K562 (cell line): ENCODE results near the gene WNT6. TPM values are rescaled to one million over a fixed set of nuclear protein-coding genes. Genes with fewer than 3 reads are reported as not detected.

ENCODE experiments used
- ATAC-seq: fragments of 200-7000 bp; cut with Tn5 transposase; 3 replicates; pipeline ENCODE4 v1.9.1; 2020; ENCODE audit warnings: moderate library complexity
- BruUV-seq: library from RNA; stranded (reverse); fragments of 400-500 nt; replicated peaks from 2 replicates; lab custom pipeline; 2021; lab: Mats Ljungman, UMichigan
- CTCF ChIA-PET: fragments of 300-600 bp; formaldehyde crosslinking; extraction: SDS; loops from one replicate; lab custom pipeline; 2021; ENCODE audit warnings: low intra/inter-chr PET ratio; lab: Yijun Ruan, JAX
- POLR2A ChIA-PET: fragments of 300-600, 350-650 bp; sonication (Branson Sonifier 250); formaldehyde crosslinking; extraction: SDS; loops from one replicate; lab custom pipeline; 2021; ENCODE audit warnings: antibody characterized with exemption, inconsistent platforms; lab: Yijun Ruan, JAX
- DNase-seq, 4 experiments: peaks; one replicate each; pipeline versions ENCODE4 v3.0.0 to v3.0.0-alpha.2; 2011 to 2018; ENCODE audit warnings: low spot score in 3 of 4, mixed read lengths in 3 of 4; ENCODE audit errors: extremely low read depth in 1 of 4
- FAIRE-seq: peaks from 2 replicates; lab custom pipeline; 2011; peaks lifted over from hg19 to GRCh38; lab: Jason Lieb, UNC
- H2AFZ ChIP-seq: 2 replicates; pipeline ENCODE4 v1.6.0; 2011; ENCODE audit warnings: low read depth, low read length, control low read depth, inconsistent platforms
- H3K27ac ChIP-seq: fragments of 200-600 bp; 3 replicates; pipeline ENCODE4 v1.8.0; 2011; ENCODE audit warnings: low read depth, mild to moderate bottlenecking, control low read depth, inconsistent platforms, low read length, moderate library complexity, mixed read lengths; ENCODE audit errors: extremely low read depth
- H3K27me3 ChIP-seq, 2 experiments: fragments of 300-600 bp in 1 of 2; 2 replicates in 1 of 2; 3 replicates in 1 of 2; pipeline versions ENCODE4 v1.6.0 to v1.8.0; 2011; ENCODE audit warnings: inconsistent platforms in 2 of 2, low read length in 2 of 2, mild to moderate bottlenecking in 1 of 2, mixed read lengths in 1 of 2, moderate library complexity in 1 of 2; ENCODE audit not compliant: control insufficient read depth in 2 of 2, insufficient read depth in 2 of 2
- H3K36me3 ChIP-seq: fragments of 300-600 bp; 3 replicates; pipeline ENCODE4 v1.8.0; 2011; ENCODE audit warnings: mild to moderate bottlenecking, low read length, inconsistent platforms; ENCODE audit not compliant: control insufficient read depth, insufficient read depth
- H3K4me1 ChIP-seq, 2 experiments: fragments of 200-600 bp in 1 of 2; replicated peaks in 1 of 2; 2 replicates in 1 of 2; 3 replicates in 1 of 2; pipeline versions ENCODE4 v1.5.1 to v1.8.0; 2011; ENCODE audit warnings: inconsistent platforms in 2 of 2, low read length in 2 of 2, mild to moderate bottlenecking in 1 of 2, mixed read lengths in 1 of 2, moderate library complexity in 1 of 2; ENCODE audit not compliant: control insufficient read depth in 2 of 2, insufficient read depth in 2 of 2
- H3K4me2 ChIP-seq: 2 replicates; pipeline ENCODE4 v1.6.1; 2011; ENCODE audit warnings: low read length, control low read depth, inconsistent platforms, mixed read lengths; ENCODE audit not compliant: insufficient read depth
- H3K4me3 ChIP-seq: fragments of 200-600 bp; sonication (generic), shearing (Covaris generic); 2 replicates; pipeline ENCODE4 v1.5.1; 2016; ENCODE audit warnings: control low read depth, inconsistent platforms
- H3K79me2 ChIP-seq: fragments of 200-600 bp; 3 replicates; pipeline ENCODE4 v1.8.0; 2011; ENCODE audit warnings: low read length, inconsistent platforms; ENCODE audit not compliant: control insufficient read depth, insufficient read depth
- H3K9ac ChIP-seq, 2 experiments: 2 replicates each; pipeline versions ENCODE4 v1.6.0 to v1.6.1; 2011; ENCODE audit warnings: low read depth in 2 of 2, low read length in 2 of 2, control low read depth in 1 of 2, inconsistent platforms in 1 of 2, mild to moderate bottlenecking in 1 of 2, mixed read lengths in 1 of 2; ENCODE audit not compliant: insufficient read depth in 1 of 2
- H3K9me1 ChIP-seq: one replicate; pipeline ENCODE4 v1.6.0; 2011; ENCODE audit warnings: inconsistent platforms, mild to moderate bottlenecking, low read length, moderate library complexity; ENCODE audit not compliant: control insufficient read depth, insufficient read depth
- H3K9me3 ChIP-seq: replicated peaks from 2 replicates; pipeline ENCODE4 v1.5.1; 2011; ENCODE audit warnings: low read depth, low read length, inconsistent platforms; ENCODE audit not compliant: control insufficient read depth, insufficient read depth
- H4K20me1 ChIP-seq: replicated peaks from 2 replicates; pipeline ENCODE4 v1.6.1; 2011; ENCODE audit warnings: low read length, inconsistent platforms, mixed read lengths; ENCODE audit not compliant: control insufficient read depth, insufficient read depth
- ERF ChIP-seq: fragments of 450-650 bp; formaldehyde crosslinking; IDR thresholded peaks from 2 replicates; pipeline ENCODE4 v1.4.0; 2020; ENCODE audit warnings: mild to moderate bottlenecking, mixed read lengths
- HMGN3 ChIP-seq: IDR thresholded peaks from 2 replicates; pipeline ENCODE4 v1.6.1; 2011; ENCODE audit warnings: borderline replicate concordance, low read depth, mild to moderate bottlenecking, mixed read lengths, low read length; ENCODE audit not compliant: insufficient read length; ENCODE audit errors: extremely low read depth
- KDM2B ChIP-seq: fragments of 250-450 bp; sonication (Bioruptor Pico); IDR thresholded peaks from 2 replicates; pipeline ENCODE4 v1.8.0; 2021; ENCODE audit warnings: mild to moderate bottlenecking, moderate library complexity
- NR3C1 ChIP-seq: sonication (generic); formaldehyde crosslinking; IDR thresholded peaks from 2 replicates; pipeline ENCODE4 v1.8.1; 2022; ENCODE audit warnings: missing genetic modification reagents
- PHF20 ChIP-seq: fragments of 450-650 bp; IDR thresholded peaks from 2 replicates; pipeline ENCODE4 v1.6.1; 2018; ENCODE audit not compliant: partially characterized antibody
- PRDM10 ChIP-seq: fragments of 450-650 bp; IDR thresholded peaks from 2 replicates; pipeline ENCODE4 v1.6.1; 2018; ENCODE audit not compliant: partially characterized antibody
- PTTG1 ChIP-seq: fragments of 450-650 bp; IDR thresholded peaks from 2 replicates; pipeline ENCODE4 v1.6.1; 2016; ENCODE audit warnings: low read depth, mild to moderate bottlenecking, missing genetic modification characterization, missing compliant biosample characterization
- RAD21 ChIP-seq, 2 experiments: fragments of 250-450 bp in 1 of 2; fragments of 450-650 bp in 1 of 2; sonication (Bioruptor Pico) in 1 of 2; formaldehyde crosslinking in 1 of 2; IDR thresholded peaks in 1 of 2; conservative IDR thresholded peaks in 1 of 2; 2 replicates each; pipeline versions ENCODE4 v1.4.0 to v1.8.0; 2020 to 2022; ENCODE audit warnings: mild to moderate bottlenecking in 2 of 2, moderate library complexity in 1 of 2
- RHOXF2B ChIP-seq: fragments of 250-450 bp; sonication (Bioruptor Pico); conservative IDR thresholded peaks from 2 replicates; pipeline ENCODE4 v1.5.1; 2021
- SFPQ ChIP-seq: fragments of 200-400 bp; formaldehyde crosslinking; IDR thresholded peaks from 2 replicates; pipeline ENCODE4 v1.6.1; 2017; ENCODE audit warnings: mild to moderate bottlenecking, low read depth, low read length, moderate library complexity
- SNIP1 ChIP-seq: fragments of 450-650 bp; IDR thresholded peaks from 2 replicates; pipeline ENCODE4 v1.7.1; 2017; ENCODE audit warnings: low read depth, mild to moderate bottlenecking
- TGIF2 ChIP-seq: sonication (generic); formaldehyde crosslinking; IDR thresholded peaks from 2 replicates; pipeline ENCODE4 v1.8.1; 2022; ENCODE audit warnings: mild to moderate bottlenecking, missing genetic modification reagents, moderate library complexity
- TSC22D4 ChIP-seq: fragments of 450-650 bp; IDR thresholded peaks from 2 replicates; pipeline ENCODE4 v1.6.1; 2016; ENCODE audit warnings: missing genetic modification characterization, missing biosample characterization, control low read depth
- U2AF1 ChIP-seq: fragments of 200-400 bp; formaldehyde crosslinking; optimal IDR thresholded peaks from 2 replicates; pipeline ENCODE3; 2017; ENCODE audit warnings: mild to moderate bottlenecking, low read depth, low read length, moderate library complexity
- ZNF184 ChIP-seq: sonication (generic); formaldehyde crosslinking; IDR thresholded peaks from 2 replicates; pipeline ENCODE4 v1.5.0; 2020; ENCODE audit warnings: missing genetic modification reagents
- ZNF699 ChIP-seq: fragments of 250-450 bp; sonication (Bioruptor Pico); IDR thresholded peaks from 2 replicates; pipeline ENCODE4 v1.8.0; 2021; ENCODE audit warnings: mild to moderate bottlenecking, moderate library complexity; ENCODE audit not compliant: insufficient replicate concordance
- WGBS: fragments of 100-300 bp; shearing (Covaris generic); methylation state at CpG from one replicate; pipeline ENCODE4 v1.1.6; 2016; ENCODE audit warnings: low coverage, mixed read lengths; ENCODE audit not compliant: insufficient coverage; ENCODE audit errors: missing lambda C conversion rate; 5-methylcytosine and 5-hydroxymethylcytosine counted together
- in situ Hi-C: fragments of 300-500 bp; cut with MboI; formaldehyde crosslinking; loops from 4 replicates; pipeline ENCODE4 v1.15.0; 2018; ENCODE audit warnings: inconsistent platforms, mixed read lengths
- intact Hi-C: fragments of 100-400 bp; cut with micrococcal nuclease; formaldehyde crosslinking; loops from 2 replicates; pipeline ENCODE4 v1.14.2; 2022
- polyA plus RNA-seq, 8 experiments: library from polyadenylated mRNA; depleted of rRNA in 4 of 8; stranded (reverse) in 5 of 8; unstranded in 3 of 8; fragments of >200 nt; fragmentation: Nextera tagmentation in 2 of 8; fragmentation: Illumina TruSeq in 1 of 8; extraction: Ambion mirVana in 2 of 8; extraction: Trizol in 1 of 8; gene quantifications; 2 replicates each; pipeline versions ENCODE4 v1.2.1 to v1.2.3, GENCODE V29; 2011 to 2014; ENCODE audit warnings: inconsistent platforms in 1 of 8, missing spikeins in 1 of 8
- total RNA-seq, 7 experiments: library from RNA; depleted of rRNA in 6 of 7; stranded (reverse); fragments of >200 nt in 6 of 7; fragmentation: Illumina TruSeq in 2 of 7; extraction: Trizol in 2 of 7; gene quantifications; 2 replicates each; pipeline versions ENCODE4 v1.2.1 to v1.2.3, GENCODE V29; 2011 to 2021; ENCODE audit warnings: low replicate concordance in 1 of 7

Gene WNT6
- total and polyA plus RNA-seq, 9 of the 15 experiments (the other 6 are each of a cell fraction or from before 2014, with no cell fraction given), result not detected

DNA sequence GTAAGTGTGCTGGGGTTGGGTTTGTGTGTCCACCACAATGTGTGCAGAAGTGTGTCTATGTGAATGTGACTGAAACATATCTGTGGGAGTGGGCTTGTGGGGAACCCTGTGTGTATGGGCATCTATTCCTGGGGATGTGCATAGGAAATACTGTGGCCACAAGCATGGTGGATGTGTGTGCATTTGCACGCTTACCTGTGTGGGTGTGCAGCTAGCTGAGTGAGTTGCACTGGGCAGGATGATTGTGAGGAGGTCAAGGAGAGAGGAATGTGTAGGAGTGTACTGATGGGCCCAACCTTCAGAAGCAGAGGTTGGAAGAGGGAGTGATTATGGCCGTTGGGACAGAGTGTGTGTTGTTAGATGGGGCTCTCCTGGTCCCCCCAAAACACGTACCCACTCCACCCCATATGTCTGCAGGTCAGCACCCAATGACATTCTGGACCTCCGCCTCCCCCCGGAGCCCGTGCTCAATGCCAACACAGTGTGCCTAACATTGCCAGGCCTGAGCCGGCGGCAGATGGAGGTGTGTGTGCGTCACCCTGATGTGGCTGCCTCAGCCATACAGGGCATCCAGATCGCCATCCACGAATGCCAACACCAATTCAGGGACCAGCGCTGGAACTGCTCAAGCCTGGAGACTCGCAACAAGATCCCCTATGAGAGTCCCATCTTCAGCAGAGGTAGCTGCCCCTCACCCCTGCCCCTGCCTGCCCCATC lies 22.3 kb downstream of the WNT6 start (continued):
- TF ChIP-seq ERF (CRISPR knock-in tag) (no peak), SFPQ (no peak), SNIP1 (no peak)

DNA sequence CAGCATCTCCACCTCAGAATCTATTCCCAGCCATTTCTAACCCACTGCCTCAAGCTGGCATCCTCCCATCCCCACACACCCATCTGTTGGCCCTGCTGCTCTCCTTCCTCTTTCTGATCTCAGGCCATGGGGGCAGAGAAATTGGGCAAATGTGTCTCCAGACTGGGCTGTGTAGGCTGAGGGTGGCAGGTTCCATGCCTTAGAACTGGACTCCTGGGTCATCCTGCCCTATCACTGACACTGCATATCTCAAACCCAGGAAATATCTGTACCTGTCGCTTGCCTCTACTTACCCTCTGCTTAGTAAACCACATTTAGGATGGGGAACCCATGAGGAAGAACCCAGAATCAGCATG lies 22.8 kb downstream of the WNT6 start:
- no peaks in the 10 kb centered on the region for H3K9me1 ChIP-seq
- H3K27me3 ChIP-seq, result peaks cover 0 to 51% of the 10 kb centered on the region in 2 experiments; a peak in 3 of 5 replicates
- in situ Hi-C loops (no loop called here), intact Hi-C loops (no loop called here)
- H2AFZ ChIP-seq, result no peak overlapping the region
- H3K9me3 ChIP-seq, result no peaks in the 10 kb centered on the region
- H3K4me3 ChIP-seq, result no peak overlapping the region
- ChIA-PET CTCF (no interaction called here), POLR2A (no interaction called here)
- ATAC-seq (no peak), FAIRE-seq (no peak), DNase-seq (no peak)
- 0% methylated on average over 1 of the region's 1 CpG for WGBS
- no peak overlapping the region for H3K9ac ChIP-seq
- no peak overlapping the region for H3K4me2 ChIP-seq
- H3K27ac ChIP-seq, result no peak overlapping the region
- no peaks in the 10 kb centered on the region for H3K36me3 ChIP-seq
- H3K79me2 ChIP-seq, result no peaks in the 10 kb centered on the region
- peaks cover 0 to 15% of the 10 kb centered on the region in 2 experiments; a peak in 2 of 5 replicates for H3K4me1 ChIP-seq
- BruUV-seq, result no TSS peak
- peaks cover 8% of the 10 kb centered on the region; the same call in 1 of the 2 replicates for H4K20me1 ChIP-seq
- TF ChIP-seq RAD21 (CRISPR knock-in tag; conservative IDR thresholded peaks at IDR 0.05 in 1 of 2, IDR thresholded peaks at IDR 0.05 in 1 of 2) (no peak), TGIF2 (CRISPR knock-in tag) (no peak), PRDM10 (no peak), U2AF1 (no peak), PHF20 (no peak), TSC22D4 (tag) (no peak), HMGN3 (no peak), RHOXF2B (CRISPR knock-in tag) (no peak), KDM2B (CRISPR knock-in tag) (no peak), ZNF699 (CRISPR knock-in tag) (no peak), ZNF184 (no peak), NR3C1 (CRISPR knock-in tag) (no peak), PTTG1 (tag) (no peak)
